Osteoblast (primary cell): ENCODE data around the gene KCNK17. TPM values are rescaled to one million over a fixed set of nuclear protein-coding genes. Genes with fewer than 3 reads are reported as not detected.

Source experiments
- DNase-seq: peaks from one replicate; pipeline ENCODE4 v3.0.0; 2011; ENCODE audit warnings: low spot score, mixed read lengths; ENCODE audit not compliant: insufficient read length; ENCODE audit errors: missing footprints
- H2AFZ ChIP-seq: 2 replicates; pipeline ENCODE4 v1.6.0; 2011; ENCODE audit warnings: mild to moderate bottlenecking, low read length
- H3K27ac ChIP-seq: 2 replicates; pipeline ENCODE4 v1.5.1; 2011; ENCODE audit warnings: mild to moderate bottlenecking, low read depth, low read length, moderate library complexity
- H3K27me3 ChIP-seq: 2 replicates; pipeline ENCODE4 v1.6.0; 2012; ENCODE audit warnings: mild to moderate bottlenecking, control low read depth, inconsistent platforms, low read length, moderate library complexity; ENCODE audit not compliant: insufficient read depth
- H3K36me3 ChIP-seq: 2 replicates; pipeline ENCODE4 v1.5.1; 2011; ENCODE audit warnings: mild to moderate bottlenecking, low read length, control low read depth, moderate library complexity; ENCODE audit not compliant: insufficient read depth
- H3K4me1 ChIP-seq: 2 replicates; pipeline ENCODE4 v1.5.1; 2011; ENCODE audit warnings: mild to moderate bottlenecking, low read length, control low read depth, moderate library complexity; ENCODE audit not compliant: insufficient read depth
- H3K4me2 ChIP-seq: 2 replicates; pipeline ENCODE4 v1.6.0; 2011; ENCODE audit warnings: mild to moderate bottlenecking, low read length; ENCODE audit not compliant: insufficient read depth
- H3K4me3 ChIP-seq: fragments of 200-600 bp; sonication (generic); 3 replicates; pipeline ENCODE4 v1.5.1; 2012; ENCODE audit warnings: mild to moderate bottlenecking, low read length, inconsistent platforms; ENCODE audit not compliant: insufficient read depth
- H3K79me2 ChIP-seq: 2 replicates; pipeline ENCODE4 v1.6.0; 2012; ENCODE audit warnings: mild to moderate bottlenecking, low read length, control low read depth, inconsistent platforms; ENCODE audit not compliant: insufficient read depth
- H3K9me3 ChIP-seq: 2 replicates; pipeline ENCODE4 v1.5.1; 2011; ENCODE audit warnings: low read depth, low read length, control low read depth
- H4K20me1 ChIP-seq: 2 replicates; pipeline ENCODE4 v1.6.0; 2012; ENCODE audit warnings: mild to moderate bottlenecking, low read length, control low read depth; ENCODE audit not compliant: insufficient read depth
- CTCF ChIP-seq: IDR thresholded peaks from 2 replicates; pipeline ENCODE4 v1.5.1; 2011; ENCODE audit warnings: mild to moderate bottlenecking, low read depth, low read length, moderate library complexity; ENCODE audit errors: extremely low read depth
- total RNA-seq: library from RNA; depleted of rRNA; stranded (reverse); fragments of >200 nt; gene quantifications from 2 replicates; pipeline ENCODE4 v1.2.3, GENCODE V29; 2012

Gene KCNK17
- total RNA-seq, 1 donor = not detected

GRCh38 chr6:39280247-39280731, 33.9 kb downstream of the KCNK17 start:
- Histone ChIP-seq H3K79me2 (no peaks in the 10 kb centered on the region), H4K20me1 (no peaks in the 10 kb centered on the region), H3K4me2 (no peak overlapping the region), H2AFZ (peak overlapping the region; percentile 76), H3K27me3 (no peaks in the 10 kb centered on the region), H3K4me1 (peaks cover 3% of the 10 kb centered on the region), H3K36me3 (no peaks in the 10 kb centered on the region), H3K4me3 (no peak overlapping the region), H3K27ac (no peak overlapping the region), H3K9me3 (no peaks in the 10 kb centered on the region)
- no peak for TF ChIP-seq CTCF
- peak; percentile 87 for DNase-seq

- Histone ChIP-seq H2AFZ (no peak overlapping the region), H3K4me2 (no peak overlapping the region), H3K4me1 (peaks cover 3% of the 10 kb centered on the region), H3K9me3 (no peaks in the 10 kb centered on the region), H3K27ac (no peak overlapping the region), H4K20me1 (no peaks in the 10 kb centered on the region), H3K27me3 (no peaks in the 10 kb centered on the region), H3K4me3 (no peak overlapping the region), H3K36me3 (no peaks in the 10 kb centered on the region), H3K79me2 (no peaks in the 10 kb centered on the region)
- TF ChIP-seq CTCF = no peak
- DNase-seq = no peak
Measured at GRCh38 chr6:39279539-39279938, 34.7 kb downstream of the KCNK17 start.

- DNase-seq = no peak
- H3K79me2 ChIP-seq = no peaks in the 10 kb centered on the region
- no peak for TF ChIP-seq CTCF
- no peak overlapping the region for H3K27ac ChIP-seq
- no peaks in the 10 kb centered on the region for H3K9me3 ChIP-seq
- no peak overlapping the region for H2AFZ ChIP-seq
- H3K4me3 ChIP-seq = no peak overlapping the region
- H3K27me3 ChIP-seq = no peaks in the 10 kb centered on the region
- H3K4me1 ChIP-seq = peaks cover 3% of the 10 kb centered on the region
- no peak overlapping the region for H3K4me2 ChIP-seq
- no peaks in the 10 kb centered on the region for H3K36me3 ChIP-seq
- H4K20me1 ChIP-seq = no peaks in the 10 kb centered on the region
Measured at GRCh38 chr6:39276379-39276995, 37.7 kb downstream of the KCNK17 start.

GRCh38 chr6:39274903-39275302, 39.3 kb downstream of the KCNK17 start:
- Histone ChIP-seq H2AFZ (no peak overlapping the region), H4K20me1 (no peaks in the 10 kb centered on the region), H3K4me3 (no peak overlapping the region), H3K79me2 (no peaks in the 10 kb centered on the region), H3K27ac (no peak overlapping the region), H3K9me3 (no peaks in the 10 kb centered on the region), H3K4me1 (no peaks in the 10 kb centered on the region), H3K27me3 (no peaks in the 10 kb centered on the region), H3K4me2 (no peak overlapping the region), H3K36me3 (no peaks in the 10 kb centered on the region)
- no peak for TF ChIP-seq CTCF
- DNase-seq = no peak
